Measurements from ENCODE around the gene HOMER3.

DNA sequence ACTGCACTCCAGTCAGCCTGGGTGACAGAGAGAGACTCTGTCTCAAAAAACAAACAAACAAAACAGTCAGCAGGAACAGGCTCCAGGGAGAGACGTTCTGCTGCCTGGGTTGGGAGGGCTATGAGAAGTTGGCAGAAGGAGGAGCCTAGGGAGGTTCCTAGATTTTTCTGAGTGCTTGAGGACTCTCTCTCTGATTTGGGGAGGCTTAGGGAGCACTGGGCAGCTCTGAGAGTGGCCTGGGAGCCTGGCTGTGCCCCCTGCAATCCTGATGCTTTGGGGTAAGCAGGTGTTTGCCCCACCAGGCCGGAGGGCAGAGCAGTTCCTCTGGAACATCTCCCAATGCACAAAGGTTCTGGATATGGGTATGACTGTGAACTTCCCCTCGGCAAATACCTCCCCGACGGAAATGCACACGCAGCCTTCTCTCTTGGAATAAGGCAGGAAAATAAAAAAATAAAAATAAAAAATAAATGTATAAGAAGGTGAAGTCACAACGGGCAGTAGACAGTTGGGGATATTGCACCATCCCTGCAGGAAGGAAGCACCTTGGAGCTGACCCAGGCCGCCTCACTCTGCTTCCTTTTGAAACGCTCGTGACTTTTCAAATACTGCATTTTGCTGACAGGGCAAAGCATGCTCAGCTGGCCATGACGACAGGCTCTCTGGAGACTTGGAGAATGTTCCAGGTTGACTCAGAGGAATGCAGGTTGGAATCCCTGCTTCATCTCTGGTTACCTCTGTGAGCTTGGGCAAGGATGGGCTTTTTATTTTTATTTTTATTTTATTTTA is 26.5 kb upstream of the HOMER3 start:
- TF ChIP-seq MYNN (tag by site-specific recombination; IDR thresholded peaks at IDR 0.05; ENCODE audit: borderline replicate concordance) = no peak
- TF ChIP-seq, protein P1, sequence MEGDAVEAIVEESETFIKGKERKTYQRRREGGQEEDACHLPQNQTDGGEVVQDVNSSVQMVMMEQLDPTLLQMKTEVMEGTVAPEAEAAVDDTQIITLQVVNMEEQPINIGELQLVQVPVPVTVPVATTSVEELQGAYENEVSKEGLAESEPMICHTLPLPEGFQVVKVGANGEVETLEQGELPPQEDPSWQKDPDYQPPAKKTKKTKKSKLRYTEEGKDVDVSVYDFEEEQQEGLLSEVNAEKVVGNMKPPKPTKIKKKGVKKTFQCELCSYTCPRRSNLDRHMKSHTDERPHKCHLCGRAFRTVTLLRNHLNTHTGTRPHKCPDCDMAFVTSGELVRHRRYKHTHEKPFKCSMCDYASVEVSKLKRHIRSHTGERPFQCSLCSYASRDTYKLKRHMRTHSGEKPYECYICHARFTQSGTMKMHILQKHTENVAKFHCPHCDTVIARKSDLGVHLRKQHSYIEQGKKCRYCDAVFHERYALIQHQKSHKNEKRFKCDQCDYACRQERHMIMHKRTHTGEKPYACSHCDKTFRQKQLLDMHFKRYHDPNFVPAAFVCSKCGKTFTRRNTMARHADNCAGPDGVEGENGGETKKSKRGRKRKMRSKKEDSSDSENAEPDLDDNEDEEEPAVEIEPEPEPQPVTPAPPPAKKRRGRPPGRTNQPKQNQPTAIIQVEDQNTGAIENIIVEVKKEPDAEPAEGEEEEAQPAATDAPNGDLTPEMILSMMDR (tag by site-specific recombination; IDR thresholded peaks at IDR 0.05) = no peak
- no peak for TF ChIP-seq ZNF626 (tag by site-specific recombination; IDR thresholded peaks at IDR 0.05)
- no peak for TF ChIP-seq ZNF610 (tag by site-specific recombination; IDR thresholded peaks at IDR 0.05; ENCODE audit: borderline replicate concordance)
- TF ChIP-seq GLIS2 (tag by site-specific recombination; IDR thresholded peaks at IDR 0.05) = no peak

Data from HEK293 (cell line).